Karpas-422 (cell line): ENCODE results near the gene CD82. TPM values are rescaled to one million over a fixed set of nuclear protein-coding genes. Genes with fewer than 3 reads are reported as not detected.

Experiments
- DNase-seq: peaks from one replicate; pipeline ENCODE4 v3.0.0-alpha.2; 2015
- H2AFZ ChIP-seq: fragments of 200-600 bp; sonication (generic); 2 replicates; pipeline ENCODE4 v1.6.1; 2014; ENCODE audit warnings: antibody characterized with exemption, low read length, mixed read lengths
- H3K27ac ChIP-seq: fragments of 200-600 bp; sonication (generic); 2 replicates; pipeline ENCODE4 v1.5.1; 2014; ENCODE audit warnings: mild to moderate bottlenecking, low read length, moderate library complexity
- H3K27me3 ChIP-seq: fragments of 200-600 bp; sonication (generic); 2 replicates; pipeline ENCODE4 v1.6.1; 2014; ENCODE audit warnings: low read length, mixed read lengths
- H3K36me3 ChIP-seq: fragments of 200-600 bp; sonication (generic); 2 replicates; pipeline ENCODE4 v1.6.1; 2014; ENCODE audit warnings: low read length, mixed read lengths; ENCODE audit not compliant: insufficient read depth
- H3K4me1 ChIP-seq: fragments of 200-600 bp; sonication (generic); 2 replicates; pipeline ENCODE4 v1.6.1; 2014; ENCODE audit warnings: mild to moderate bottlenecking, low read length, mixed read lengths
- H3K4me2 ChIP-seq: fragments of 200-600 bp; sonication (generic); 2 replicates; pipeline ENCODE4 v1.6.1; 2014; ENCODE audit warnings: low read length, low read depth, mild to moderate bottlenecking; ENCODE audit not compliant: poor library complexity, severe bottlenecking
- H3K4me3 ChIP-seq: fragments of 200-600 bp; sonication (generic); 2 replicates; pipeline ENCODE4 v1.5.1; 2014; ENCODE audit warnings: mild to moderate bottlenecking, antibody characterized with exemption, low read length, mixed read lengths
- H3K79me2 ChIP-seq: fragments of 200-600 bp; sonication (generic); 2 replicates; pipeline ENCODE4 v1.6.1; 2014; ENCODE audit warnings: mild to moderate bottlenecking, low read length, mixed read lengths
- H3K9ac ChIP-seq: fragments of 200-600 bp; sonication (generic); 2 replicates; pipeline ENCODE4 v1.6.0; 2014; ENCODE audit warnings: low read length
- H3K9me2 ChIP-seq: fragments of 200-600 bp; sonication (generic), shearing (Covaris generic); replicated peaks from 2 replicates; pipeline ENCODE4 v1.6.0; 2014; ENCODE audit warnings: mild to moderate bottlenecking, low read length, moderate library complexity; ENCODE audit not compliant: insufficient read depth
- H3K9me3 ChIP-seq: fragments of 300-700, 200-600 bp; sonication (generic); 2 replicates; pipeline ENCODE4 v1.6.1; 2014; ENCODE audit warnings: low read length, mixed read lengths
- H4K20me1 ChIP-seq: fragments of 200-600 bp; sonication (generic); 2 replicates; pipeline ENCODE4 v1.6.1; 2014; ENCODE audit warnings: mild to moderate bottlenecking, antibody characterized with exemption, low read length, low read depth; ENCODE audit not compliant: insufficient read depth
- total RNA-seq: library from RNA; depleted of rRNA; stranded (reverse); fragments of >200 nt; shearing (Covaris generic); gene quantifications from 2 replicates; pipeline ENCODE4 v1.2.3, GENCODE V29; 2014; ENCODE audit warnings: low replicate concordance

The CD82 gene
- total RNA-seq, 1 experiment from 2014 or later = 22.2 TPM

- H3K9me3 ChIP-seq = no peaks in the 10 kb centered on the region
- H3K4me1 ChIP-seq = no peaks in the 10 kb centered on the region
- H3K9me2 ChIP-seq = no peaks in the 10 kb centered on the region
- H3K4me3 ChIP-seq = no peak overlapping the region
- no peak for DNase-seq
- no peaks in the 10 kb centered on the region for H4K20me1 ChIP-seq
- no peaks in the 10 kb centered on the region for H3K79me2 ChIP-seq
- H2AFZ ChIP-seq = no peak overlapping the region
- no peak overlapping the region for H3K27ac ChIP-seq
- no peaks in the 10 kb centered on the region; the same call in 1 of the 2 replicates for H3K36me3 ChIP-seq
- H3K27me3 ChIP-seq = no peaks in the 10 kb centered on the region
- H3K9ac ChIP-seq = no peak overlapping the region
- no peak overlapping the region for H3K4me2 ChIP-seq
These were observed 60.5 kb downstream of the CD82 start for GRCh38 chr11:44625759-44626523.

DNA sequence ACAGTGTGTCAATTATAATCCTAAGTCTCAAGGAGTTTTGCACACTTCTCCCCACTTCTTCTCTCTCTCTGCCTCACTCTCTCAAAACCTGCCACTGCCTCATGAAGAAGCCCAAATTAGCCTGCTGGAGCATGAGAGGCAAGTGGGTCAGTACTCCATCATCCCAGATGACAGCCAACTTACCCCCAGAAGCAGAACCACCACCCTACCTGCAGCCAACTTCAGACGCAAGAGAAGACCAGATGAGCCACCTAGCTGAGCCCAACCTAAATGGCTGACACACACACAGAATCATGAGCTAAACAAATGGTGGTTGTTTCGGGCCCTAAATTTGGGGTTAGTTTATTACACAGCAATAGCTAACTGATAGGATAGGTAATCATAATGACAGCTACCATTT lies 61.2 kb downstream of the CD82 start:
- Histone ChIP-seq H3K4me3 (no peak overlapping the region), H3K4me2 (no peak overlapping the region), H3K9ac (no peak overlapping the region), H3K9me2 (no peaks in the 10 kb centered on the region), H3K79me2 (no peaks in the 10 kb centered on the region), H4K20me1 (no peaks in the 10 kb centered on the region), H3K27ac (no peak overlapping the region), H3K9me3 (no peaks in the 10 kb centered on the region), H3K27me3 (no peaks in the 10 kb centered on the region), H2AFZ (no peak overlapping the region), H3K4me1 (no peaks in the 10 kb centered on the region), H3K36me3 (no peaks in the 10 kb centered on the region; the same call in 1 of the 2 replicates)
- no peak for DNase-seq

- H2AFZ ChIP-seq = no peak overlapping the region
- no peaks in the 10 kb centered on the region for H3K79me2 ChIP-seq
- no peaks in the 10 kb centered on the region for H3K9me2 ChIP-seq
- no peak overlapping the region for H3K4me3 ChIP-seq
- H3K9me3 ChIP-seq = no peaks in the 10 kb centered on the region
- H3K36me3 ChIP-seq = no peaks in the 10 kb centered on the region; the same call in 1 of the 2 replicates
- H3K4me1 ChIP-seq = no peaks in the 10 kb centered on the region
- H4K20me1 ChIP-seq = no peaks in the 10 kb centered on the region
- no peak overlapping the region for H3K4me2 ChIP-seq
- no peak overlapping the region for H3K9ac ChIP-seq
- H3K27me3 ChIP-seq = no peaks in the 10 kb centered on the region
- DNase-seq = no peak
- no peak overlapping the region for H3K27ac ChIP-seq
These were observed 61.8 kb downstream of the CD82 start for GRCh38 chr11:44627165-44627789.

DNA sequence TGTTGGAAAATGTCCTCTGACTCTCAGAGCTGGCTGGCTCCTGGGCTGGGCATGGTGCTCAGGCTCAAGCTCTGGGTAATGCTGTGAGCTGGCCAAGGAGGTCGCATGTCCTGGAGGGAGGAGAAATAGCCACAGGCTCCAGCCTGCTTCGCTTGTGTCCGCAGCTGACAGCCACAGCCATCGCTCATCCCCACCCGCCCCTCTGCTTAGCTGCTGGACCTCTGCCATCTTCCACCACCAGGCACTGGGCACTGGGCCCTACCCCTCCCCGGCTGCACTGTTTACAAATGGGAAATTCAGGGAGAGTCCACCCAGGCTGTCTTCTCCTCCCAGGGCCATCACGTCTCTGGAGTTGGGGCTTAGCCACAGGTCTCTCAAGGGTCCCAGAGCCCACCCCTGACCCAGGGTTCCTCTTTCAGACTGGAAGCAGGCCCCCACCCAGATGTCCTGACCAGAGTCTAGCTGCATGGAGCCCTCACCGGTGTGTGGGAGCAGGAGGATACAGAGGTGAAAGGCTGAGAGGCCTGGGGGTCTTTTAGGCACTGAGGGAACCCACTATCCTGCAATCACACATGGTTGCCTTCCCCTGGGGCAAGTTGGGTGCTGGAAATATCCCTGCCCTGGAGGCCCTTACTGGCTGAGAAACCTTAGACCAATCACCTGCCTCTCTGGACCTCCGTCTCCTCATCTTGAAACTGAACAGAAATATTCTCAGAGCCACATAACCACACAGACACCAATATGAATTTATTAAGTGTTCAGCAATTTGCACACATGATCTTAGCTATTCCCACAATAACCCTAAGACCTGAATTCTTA lies 62.7 kb downstream of the CD82 start:
- no peaks in the 10 kb centered on the region for H4K20me1 ChIP-seq
- H3K79me2 ChIP-seq = no peaks in the 10 kb centered on the region
- H3K4me3 ChIP-seq = no peak overlapping the region
- H3K4me2 ChIP-seq = no peak overlapping the region
- no peak overlapping the region for H3K27ac ChIP-seq
- H3K4me1 ChIP-seq = no peaks in the 10 kb centered on the region
- DNase-seq = no peak
- H2AFZ ChIP-seq = no peak overlapping the region
- H3K9me3 ChIP-seq = no peaks in the 10 kb centered on the region
- H3K36me3 ChIP-seq = no peaks in the 10 kb centered on the region; the same call in 1 of the 2 replicates
- no peaks in the 10 kb centered on the region for H3K9me2 ChIP-seq
- H3K9ac ChIP-seq = no peak overlapping the region
- no peaks in the 10 kb centered on the region for H3K27me3 ChIP-seq

DNA sequence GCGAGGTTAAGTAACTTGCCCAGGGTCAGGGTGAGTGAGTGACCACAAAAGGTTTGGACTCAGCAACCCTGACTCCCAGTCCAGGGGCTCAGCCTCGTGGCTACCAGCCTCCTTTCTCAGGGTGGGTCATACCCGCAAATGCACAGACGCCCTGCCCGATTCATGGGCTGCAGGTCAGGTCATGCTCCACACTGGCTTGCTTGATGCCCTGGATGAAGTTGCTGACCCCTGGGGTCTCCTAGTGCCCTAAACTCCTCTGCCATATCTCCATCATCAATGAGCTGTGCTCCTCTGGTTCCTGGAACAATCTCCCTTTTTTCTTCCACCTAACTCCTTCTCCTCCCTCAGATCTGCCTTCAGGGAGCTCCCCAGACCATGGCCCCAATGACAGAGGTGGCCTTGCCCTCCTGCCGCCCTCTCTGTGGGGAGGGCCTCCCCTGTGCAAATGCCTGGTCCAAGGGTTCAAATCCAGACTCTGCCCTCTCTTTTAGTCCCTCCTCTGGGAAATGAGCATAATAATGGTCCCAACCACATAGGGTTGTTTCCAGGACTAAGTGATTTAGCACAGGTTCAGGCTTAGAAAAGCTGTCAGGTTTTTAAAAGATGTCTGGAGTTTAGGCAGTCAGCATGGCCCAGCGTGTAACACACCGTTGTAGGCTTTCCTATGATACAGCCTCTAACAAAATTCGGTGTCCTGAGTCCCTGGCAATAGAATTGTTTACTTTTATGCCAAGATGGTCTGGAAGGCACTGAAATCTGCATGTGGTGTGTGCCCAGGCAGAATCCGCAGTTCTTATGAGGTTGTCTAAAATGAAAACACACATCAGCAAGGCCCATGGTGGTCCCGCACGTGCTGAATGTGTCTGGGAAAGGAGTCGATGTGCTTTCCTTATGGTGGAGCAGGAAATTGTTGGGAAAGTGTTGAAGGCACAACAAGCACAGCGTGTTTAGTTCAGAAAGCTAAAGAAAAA lies 63.6 kb downstream of the CD82 start:
- Histone ChIP-seq H3K4me3 (no peak overlapping the region), H3K79me2 (no peaks in the 10 kb centered on the region), H3K27me3 (no peaks in the 10 kb centered on the region), H3K27ac (no peak overlapping the region), H3K36me3 (no peaks in the 10 kb centered on the region; the same call in 1 of the 2 replicates), H3K9me2 (no peaks in the 10 kb centered on the region), H2AFZ (no peak overlapping the region), H3K4me1 (peaks cover 7% of the 10 kb centered on the region), H3K9me3 (no peaks in the 10 kb centered on the region), H3K4me2 (no peak overlapping the region), H4K20me1 (no peaks in the 10 kb centered on the region), H3K9ac (no peak overlapping the region)
- DNase-seq = no peak

GRCh38 chr11:44629732-44630345 lies 64.4 kb downstream of the CD82 start:
- peaks cover 15% of the 10 kb centered on the region for H3K4me1 ChIP-seq
- DNase-seq = no peak
- no peaks in the 10 kb centered on the region for H4K20me1 ChIP-seq
- no peaks in the 10 kb centered on the region for H3K9me2 ChIP-seq
- no peak overlapping the region for H3K27ac ChIP-seq
- no peaks in the 10 kb centered on the region; the same call in 1 of the 2 replicates for H3K27me3 ChIP-seq
- H3K9me3 ChIP-seq = no peaks in the 10 kb centered on the region
- H3K79me2 ChIP-seq = no peaks in the 10 kb centered on the region
- no peak overlapping the region for H3K4me3 ChIP-seq
- H2AFZ ChIP-seq = no peak overlapping the region
- no peak overlapping the region for H3K4me2 ChIP-seq
- no peaks in the 10 kb centered on the region; the same call in 1 of the 2 replicates for H3K36me3 ChIP-seq
- H3K9ac ChIP-seq = no peak overlapping the region

DNA sequence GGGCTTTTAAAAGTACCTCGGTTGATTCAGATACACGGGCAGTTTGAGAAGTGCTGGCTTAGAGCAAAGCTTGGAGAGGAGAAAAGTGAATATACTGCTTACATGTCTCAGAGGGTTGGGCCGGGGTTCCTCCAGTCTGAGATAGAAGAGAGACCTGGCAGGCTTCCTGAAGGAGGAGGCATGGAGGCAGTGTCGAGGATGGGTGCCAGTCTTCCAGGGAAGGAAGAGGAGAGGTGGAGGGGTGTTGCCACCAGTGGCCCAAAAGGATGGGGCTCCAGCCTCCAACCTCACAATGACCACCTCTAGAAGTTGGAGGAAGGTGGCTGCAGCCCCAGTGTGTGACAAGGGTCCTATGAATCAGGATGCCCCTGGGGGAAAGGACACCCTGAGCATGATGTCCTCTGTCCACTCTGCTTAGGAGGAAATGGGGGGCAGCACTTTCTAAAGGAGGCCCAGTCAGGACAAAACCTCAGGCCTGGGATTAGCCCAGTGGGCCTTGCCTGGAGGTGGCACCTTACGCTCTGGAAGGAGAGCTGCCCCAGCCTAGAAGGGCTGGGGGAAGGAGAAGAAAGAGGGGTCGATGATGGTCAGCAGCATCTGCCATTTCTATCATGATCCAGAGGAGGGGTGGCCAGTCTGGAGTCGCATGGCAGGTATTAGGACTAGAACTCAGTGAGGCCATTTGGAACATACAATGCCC lies 65.2 kb downstream of the CD82 start:
- Histone ChIP-seq H4K20me1 (no peaks in the 10 kb centered on the region), H3K27me3 (no peaks in the 10 kb centered on the region; the same call in 1 of the 2 replicates), H3K36me3 (no peaks in the 10 kb centered on the region; the same call in 1 of the 2 replicates), H3K9me3 (no peaks in the 10 kb centered on the region), H3K27ac (no peak overlapping the region), H3K4me1 (peaks cover 16% of the 10 kb centered on the region), H2AFZ (no peak overlapping the region), H3K4me2 (no peak overlapping the region), H3K79me2 (no peaks in the 10 kb centered on the region), H3K4me3 (no peak overlapping the region), H3K9me2 (no peaks in the 10 kb centered on the region), H3K9ac (no peak overlapping the region)
- DNase-seq = no peak
